BE2C (cell line): ENCODE measurements around the gene ZNF618.

Experiments used
- DNase-seq: peaks from one replicate; pipeline ENCODE4 v3.0.0-alpha.2; 2020
- H3K27me3 ChIP-seq: fragments of 250-450 bp; sonication (Bioruptor Pico); 2 replicates; pipeline ENCODE4 v1.5.1; 2020; ENCODE audit warnings: mild to moderate bottlenecking
- H3K36me3 ChIP-seq: fragments of 250-450 bp; sonication (Bioruptor Pico); 2 replicates; pipeline ENCODE4 v1.5.1; 2020; ENCODE audit warnings: mild to moderate bottlenecking
- H3K4me1 ChIP-seq: fragments of 250-450 bp; sonication (Bioruptor Pico); 2 replicates; pipeline ENCODE4 v1.5.1; 2020
- H3K4me3 ChIP-seq: 2 replicates; pipeline ENCODE4 v1.5.1; 2011; ENCODE audit warnings: low read depth, low read length
- H3K9me3 ChIP-seq: fragments of 250-450 bp; sonication (Bioruptor Pico); 2 replicates; pipeline ENCODE4 v1.5.1; 2020
- CTCF ChIP-seq: IDR thresholded peaks from 2 replicates; pipeline ENCODE4 v1.5.1; 2012; ENCODE audit warnings: mild to moderate bottlenecking, low read depth, low read length

ZNF618 gene

GRCh38 chr9:113964495-113965170 is 88.5 kb downstream of the ZNF618 start:
- no peak for TF ChIP-seq CTCF
- H3K4me1 ChIP-seq = peaks cover 10% of the 10 kb centered on the region
- H3K9me3 ChIP-seq = no peaks in the 10 kb centered on the region
- H3K36me3 ChIP-seq = peaks cover 6% of the 10 kb centered on the region
- no peak overlapping the region for H3K4me3 ChIP-seq
- no peaks in the 10 kb centered on the region for H3K27me3 ChIP-seq
- no peak for DNase-seq

- peaks cover 10% of the 10 kb centered on the region for H3K4me1 ChIP-seq
- H3K4me3 ChIP-seq = no peak overlapping the region
- no peaks in the 10 kb centered on the region for H3K9me3 ChIP-seq
- no peak for DNase-seq
- no peak for TF ChIP-seq CTCF
- peaks cover 6% of the 10 kb centered on the region for H3K36me3 ChIP-seq
- H3K27me3 ChIP-seq = no peaks in the 10 kb centered on the region
Observed at GRCh38 chr9:113966394-113966793, 90.3 kb downstream of the ZNF618 start.

GRCh38 chr9:113967380-113967779 is 91.3 kb downstream of the ZNF618 start:
- no peak for TF ChIP-seq CTCF
- Histone ChIP-seq H3K9me3 (no peaks in the 10 kb centered on the region), H3K4me1 (peaks cover 10% of the 10 kb centered on the region), H3K27me3 (no peaks in the 10 kb centered on the region), H3K36me3 (peaks cover 10% of the 10 kb centered on the region), H3K4me3 (no peak overlapping the region)
- no peak for DNase-seq

GRCh38 chr9:113969343-113969742 is 93.2 kb downstream of the ZNF618 start:
- Histone ChIP-seq H3K4me1 (peaks cover 5% of the 10 kb centered on the region), H3K27me3 (no peaks in the 10 kb centered on the region), H3K36me3 (peaks cover 10% of the 10 kb centered on the region), H3K4me3 (no peak overlapping the region), H3K9me3 (no peaks in the 10 kb centered on the region)
- no peak for TF ChIP-seq CTCF
- no peak for DNase-seq

- Histone ChIP-seq H3K4me3 (no peak overlapping the region), H3K4me1 (peaks cover 6% of the 10 kb centered on the region), H3K27me3 (no peaks in the 10 kb centered on the region), H3K36me3 (peaks cover 10% of the 10 kb centered on the region), H3K9me3 (no peaks in the 10 kb centered on the region)
- no peak for DNase-seq
- TF ChIP-seq CTCF = no peak
Observed at GRCh38 chr9:113973226-113973625, 97.1 kb downstream of the ZNF618 start.

GRCh38 chr9:113973963-113974413 is 97.9 kb downstream of the ZNF618 start:
- H3K9me3 ChIP-seq = no peaks in the 10 kb centered on the region
- no peak for TF ChIP-seq CTCF
- peaks cover 10% of the 10 kb centered on the region for H3K36me3 ChIP-seq
- H3K4me1 ChIP-seq = peaks cover 11% of the 10 kb centered on the region
- no peaks in the 10 kb centered on the region for H3K27me3 ChIP-seq
- DNase-seq = no peak
- H3K4me3 ChIP-seq = no peak overlapping the region
